ENCODE data around the gene APBB1IP. TPM values are rescaled to one million over a fixed set of nuclear protein-coding genes. Genes with fewer than 3 reads are reported as not detected.

APBB1IP gene
- polyA plus RNA-seq, 3 donors: 24.6 to 78.7 (median 45.4) TPM

- peaks cover 0 to 5% (median 1%) of the 10 kb centered on the region in 7 donors for H3K9me3 Mint-ChIP-seq
Measured at GRCh38 chr10:26519803-26520202, 81.7 kb downstream of the APBB1IP start.

GRCh38 chr10:26520575-26520974 lies 82.4 kb downstream of the APBB1IP start:
- Histone ChIP-seq H3K4me3 (replicated peaks in 1 of 3; ENCODE audit: low read depth in 2 of 3, low read length in 3 of 3) (no peak overlapping the region), H3K79me2 (ENCODE audit: insufficient read depth, low read length) (peaks cover 33% of the 10 kb centered on the region), H2AFZ (ENCODE audit: insufficient read depth, low read depth, low read length, poor library complexity, severe bottlenecking) (no peak overlapping the region), H3K9ac (ENCODE audit: insufficient read depth, low read length, poor library complexity, severe bottlenecking) (no peak overlapping the region), H3K27ac (ENCODE audit: low read depth in 1 of 2, low read length in 2 of 2) (peak overlapping the region in 1 of 2 donors; percentile 28), H3K4me1 (ENCODE audit: control insufficient read depth in 1 of 2, insufficient read depth in 2 of 2, low read length in 2 of 2) (peaks cover 0 to 3% of the 10 kb centered on the region in 2 donors), H4K20me1 (ENCODE audit: insufficient read depth, low read length) (peaks cover 92% of the 10 kb centered on the region), H3K27me3 (ENCODE audit: control insufficient read depth in 2 of 2, insufficient read depth in 2 of 2, low read length in 2 of 2) (no peaks in the 10 kb centered on the region), H3K4me2 (replicated peaks; ENCODE audit: extremely low read depth, low read length, poor library complexity, severe bottlenecking) (no peak overlapping the region), H3K9me3 (replicated peaks in 1 of 2; ENCODE audit: control insufficient read depth in 1 of 2, insufficient read depth in 1 of 2, low read length in 2 of 2) (no peaks in the 10 kb centered on the region), H3K36me3 (replicated peaks in 1 of 2; ENCODE audit: control insufficient read depth in 1 of 2, insufficient read depth in 2 of 2, low read length in 2 of 2) (peaks cover 69 to 98% of the 10 kb centered on the region in 2 donors)
- WGBS (ENCODE audit: insufficient coverage): no CpG with 5 or more reads among the region's 1 CpG
- Mint-ChIP-seq H3K36me3 (peaks cover 74 to 92% of the 10 kb centered on the region in 2 donors), H3K9me3 (peaks cover 0 to 5% (median 1%) of the 10 kb centered on the region in 7 donors), H3K4me1 (peaks cover 24% of the 10 kb centered on the region), H3K4me3 (no peak overlapping the region), H3K27ac (peak overlapping the region in 1 of 7 donors; percentile 17), H3K27me3 (ENCODE audit: low read depth in 3 of 3) (no peaks in the 10 kb centered on the region)
- intact Hi-C loops (cut with micrococcal nuclease): no loop called here
- no peak for TF ChIP-seq CTCF (IDR thresholded peaks at IDR 0.05)
- DNase-seq: no peak

More at GRCh38 chr10:26519803-26520202, 81.7 kb downstream of the APBB1IP start:
- Mint-ChIP-seq H3K27me3 (ENCODE audit: low read depth in 3 of 3) (no peaks in the 10 kb centered on the region), H3K4me3 (no peak overlapping the region), H3K36me3 (peaks cover 76 to 92% of the 10 kb centered on the region in 2 donors), H3K4me1 (peaks cover 17% of the 10 kb centered on the region), H3K27ac (peak overlapping the region in 2 of 7 donors; percentile 32 to 48)
- H3K36me3 ChIP-seq (replicated peaks in 1 of 2; ENCODE audit: control insufficient read depth in 1 of 2, insufficient read depth in 2 of 2, low read length in 2 of 2): peaks cover 73 to 98% of the 10 kb centered on the region in 2 donors
- H3K27me3 ChIP-seq (ENCODE audit: control insufficient read depth in 2 of 2, insufficient read depth in 2 of 2, low read length in 2 of 2): no peaks in the 10 kb centered on the region
- no peak overlapping the region for H3K4me3 ChIP-seq (replicated peaks in 1 of 3; ENCODE audit: low read depth in 2 of 3, low read length in 3 of 3)
- peaks cover 34% of the 10 kb centered on the region for H3K79me2 ChIP-seq (ENCODE audit: insufficient read depth, low read length)
- H3K9ac ChIP-seq (ENCODE audit: insufficient read depth, low read length, poor library complexity, severe bottlenecking): no peak overlapping the region
- intact Hi-C loops (cut with micrococcal nuclease): no loop called here
- DNase-seq: no peak
- H3K27ac ChIP-seq (ENCODE audit: low read depth in 1 of 2, low read length in 2 of 2): peak overlapping the region in 1 of 2 donors; percentile 29
- H3K4me1 ChIP-seq (ENCODE audit: control insufficient read depth in 1 of 2, insufficient read depth in 2 of 2, low read length in 2 of 2): no peaks in the 10 kb centered on the region
- no peaks in the 10 kb centered on the region for H3K9me3 ChIP-seq (replicated peaks in 1 of 2; ENCODE audit: control insufficient read depth in 1 of 2, insufficient read depth in 1 of 2, low read length in 2 of 2)
- H3K4me2 ChIP-seq (replicated peaks; ENCODE audit: extremely low read depth, low read length, poor library complexity, severe bottlenecking): no peak overlapping the region
- 100% methylated on average over 1 of the region's 1 CpG for WGBS (ENCODE audit: insufficient coverage)
- peaks cover 89% of the 10 kb centered on the region for H4K20me1 ChIP-seq (ENCODE audit: insufficient read depth, low read length)
- no peak for TF ChIP-seq CTCF (IDR thresholded peaks at IDR 0.05)
- H2AFZ ChIP-seq (ENCODE audit: insufficient read depth, low read depth, low read length, poor library complexity, severe bottlenecking): no peak overlapping the region

All from CD14-positive monocyte (primary cell).